ENCODE measurements around the gene GP9. TPM values are rescaled to one million over a fixed set of nuclear protein-coding genes. Genes with fewer than 3 reads are reported as not detected.

The GP9 gene
- total RNA-seq, 4 donors from 2014 or later: not detected

- no peak for DNase-seq
- H3K27me3 ChIP-seq: no peaks in the 10 kb centered on the region
Observed at GRCh38 chr3:129028866-129029265, 31.7 kb upstream of the GP9 start.

GRCh38 chr3:129030611-129031010 is 30.0 kb upstream of the GP9 start:
- Histone ChIP-seq H3K36me3 (no peaks in the 10 kb centered on the region), H3K9me3 (no peaks in the 10 kb centered on the region), H3K27ac (no peak overlapping the region), H3K27me3 (no peaks in the 10 kb centered on the region), H3K4me1 (peaks cover 0 to 19% (median 7%) of the 10 kb centered on the region in 4 donors), H3K4me3 (no peak overlapping the region)
- TF ChIP-seq POLR2A (IDR thresholded peaks at IDR 0.05) (no peak), CTCF (IDR thresholded peaks at IDR 0.05) (no peak)
- DNase-seq: no peak

More at GRCh38 chr3:129028866-129029265, 31.7 kb upstream of the GP9 start:
- Histone ChIP-seq H3K4me3 (no peak overlapping the region), H3K9me3 (no peaks in the 10 kb centered on the region), H3K4me1 (peaks cover 0 to 29% (median 7%) of the 10 kb centered on the region in 4 donors), H3K27ac (no peak overlapping the region), H3K36me3 (no peaks in the 10 kb centered on the region)
- TF ChIP-seq CTCF (IDR thresholded peaks at IDR 0.05): no peak

- H3K36me3 ChIP-seq: no peaks in the 10 kb centered on the region
- no peak overlapping the region for H3K27ac ChIP-seq
- H3K27me3 ChIP-seq: no peaks in the 10 kb centered on the region
- DNase-seq: no peak
- no peak overlapping the region for H3K4me3 ChIP-seq
- peaks cover 0 to 8% (median 5%) of the 10 kb centered on the region in 4 donors for H3K4me1 ChIP-seq
- no peaks in the 10 kb centered on the region for H3K9me3 ChIP-seq
- no peak for TF ChIP-seq POLR2A (IDR thresholded peaks at IDR 0.05)
- no peak for TF ChIP-seq CTCF (IDR thresholded peaks at IDR 0.05)
Observed at GRCh38 chr3:129031476-129032215, 28.9 kb upstream of the GP9 start.

- no peak for TF ChIP-seq POLR2A (IDR thresholded peaks at IDR 0.05)
- no peak for TF ChIP-seq CTCF (IDR thresholded peaks at IDR 0.05)
- DNase-seq: no peak
- no peaks in the 10 kb centered on the region for H3K27me3 ChIP-seq
- H3K27ac ChIP-seq: no peak overlapping the region
- H3K9me3 ChIP-seq: no peaks in the 10 kb centered on the region
- no peaks in the 10 kb centered on the region for H3K36me3 ChIP-seq
- no peaks in the 10 kb centered on the region for H3K4me1 ChIP-seq
- no peak overlapping the region for H3K4me3 ChIP-seq
Observed at GRCh38 chr3:129032716-129033115, 27.9 kb upstream of the GP9 start.

- H3K9me3 ChIP-seq: no peaks in the 10 kb centered on the region
- H3K4me3 ChIP-seq: no peak overlapping the region
- no peaks in the 10 kb centered on the region for H3K36me3 ChIP-seq
- TF ChIP-seq CTCF (IDR thresholded peaks at IDR 0.05) (no peak), POLR2A (IDR thresholded peaks at IDR 0.05) (no peak)
- H3K4me1 ChIP-seq: no peaks in the 10 kb centered on the region
- DNase-seq: no peak
- H3K27ac ChIP-seq: no peak overlapping the region
- no peaks in the 10 kb centered on the region for H3K27me3 ChIP-seq
Observed at GRCh38 chr3:129033151-129033550, 27.4 kb upstream of the GP9 start.
